IPS-15b (cell line): ENCODE results near the gene NMNAT2.
A peak's percentile ranks its signal among the peaks of the same experiment; 100 is the strongest.

Source experiments
- H3K27me3 ChIP-seq: one replicate; pipeline ENCODE4 v1.6.1; 2013; ENCODE audit warnings: low read length; ENCODE audit not compliant: control insufficient read depth, insufficient read depth
- H3K36me3 ChIP-seq: one replicate; pipeline ENCODE4 v1.6.1; 2013; ENCODE audit warnings: low read length; ENCODE audit not compliant: control insufficient read depth, insufficient read depth
- H3K4me1 ChIP-seq: one replicate; pipeline ENCODE4 v1.6.1; 2013; ENCODE audit warnings: mild to moderate bottlenecking, low read length; ENCODE audit not compliant: control insufficient read depth, insufficient read depth
- H3K4me3 ChIP-seq: one replicate; pipeline ENCODE4 v1.5.1; 2013; ENCODE audit warnings: low read depth, low read length
- H3K9ac ChIP-seq: one replicate; pipeline ENCODE4 v1.6.1; 2013; ENCODE audit warnings: low read depth, mild to moderate bottlenecking, low read length
- H3K9me3 ChIP-seq: one replicate; pipeline ENCODE4 v1.6.1; 2013; ENCODE audit warnings: mild to moderate bottlenecking, low read length; ENCODE audit not compliant: control insufficient read depth, insufficient read depth

The NMNAT2 gene

GRCh38 chr1:183210681-183211080 lies 207.5 kb downstream of the NMNAT2 start:
- no peaks in the 10 kb centered on the region for H3K4me1 ChIP-seq
- H3K36me3 ChIP-seq = no peaks in the 10 kb centered on the region
- H3K27me3 ChIP-seq = no peaks in the 10 kb centered on the region
- no peaks in the 10 kb centered on the region for H3K9me3 ChIP-seq
- H3K4me3 ChIP-seq = no peak overlapping the region
- H3K9ac ChIP-seq = no peak overlapping the region

GRCh38 chr1:183209533-183210158 lies 208.5 kb downstream of the NMNAT2 start:
- H3K27me3 ChIP-seq = no peaks in the 10 kb centered on the region
- no peaks in the 10 kb centered on the region for H3K36me3 ChIP-seq
- H3K4me1 ChIP-seq = no peaks in the 10 kb centered on the region
- no peaks in the 10 kb centered on the region for H3K9me3 ChIP-seq
- no peak overlapping the region for H3K4me3 ChIP-seq
- H3K9ac ChIP-seq = no peak overlapping the region

GRCh38 chr1:183206538-183207122 lies 211.6 kb downstream of the NMNAT2 start:
- H3K4me1 ChIP-seq = no peaks in the 10 kb centered on the region
- no peaks in the 10 kb centered on the region for H3K27me3 ChIP-seq
- H3K9ac ChIP-seq = no peak overlapping the region

GRCh38 chr1:183205196-183205781 lies 212.9 kb downstream of the NMNAT2 start:
- no peaks in the 10 kb centered on the region for H3K4me1 ChIP-seq
- no peaks in the 10 kb centered on the region for H3K36me3 ChIP-seq

More at GRCh38 chr1:183206538-183207122, 211.6 kb downstream of the NMNAT2 start:
- no peaks in the 10 kb centered on the region for H3K36me3 ChIP-seq
- no peak overlapping the region for H3K4me3 ChIP-seq
- H3K9me3 ChIP-seq = no peaks in the 10 kb centered on the region

GRCh38 chr1:183203094-183203493 lies 215.1 kb downstream of the NMNAT2 start:
- Histone ChIP-seq H3K36me3 (no peaks in the 10 kb centered on the region), H3K27me3 (no peaks in the 10 kb centered on the region), H3K4me1 (no peaks in the 10 kb centered on the region), H3K9me3 (no peaks in the 10 kb centered on the region), H3K9ac (no peak overlapping the region), H3K4me3 (no peak overlapping the region)

More at GRCh38 chr1:183205196-183205781, 212.9 kb downstream of the NMNAT2 start:
- no peak overlapping the region for H3K4me3 ChIP-seq
- H3K9me3 ChIP-seq = no peaks in the 10 kb centered on the region
- no peak overlapping the region for H3K9ac ChIP-seq
- H3K27me3 ChIP-seq = no peaks in the 10 kb centered on the region

GRCh38 chr1:183200451-183200850 lies 217.7 kb downstream of the NMNAT2 start:
- Histone ChIP-seq H3K9ac (no peak overlapping the region), H3K4me3 (no peak overlapping the region), H3K27me3 (no peaks in the 10 kb centered on the region), H3K9me3 (no peaks in the 10 kb centered on the region), H3K4me1 (peaks cover 3% of the 10 kb centered on the region), H3K36me3 (no peaks in the 10 kb centered on the region)

GRCh38 chr1:183199304-183199703 lies 218.9 kb downstream of the NMNAT2 start:
- H3K9ac ChIP-seq = no peak overlapping the region
- no peaks in the 10 kb centered on the region for H3K36me3 ChIP-seq
- H3K4me3 ChIP-seq = no peak overlapping the region
- no peaks in the 10 kb centered on the region for H3K27me3 ChIP-seq
- H3K9me3 ChIP-seq = no peaks in the 10 kb centered on the region
- H3K4me1 ChIP-seq = peaks cover 14% of the 10 kb centered on the region

- Histone ChIP-seq H3K9ac (peak overlapping the region; percentile 37), H3K4me1 (peaks cover 14% of the 10 kb centered on the region), H3K27me3 (no peaks in the 10 kb centered on the region), H3K36me3 (no peaks in the 10 kb centered on the region), H3K4me3 (no peak overlapping the region), H3K9me3 (no peaks in the 10 kb centered on the region)
These were observed 219.7 kb downstream of the NMNAT2 start for GRCh38 chr1:183198463-183198862.
